HepG2 (cell line): ENCODE data around the gene RTP3. TPM values are rescaled to one million over a fixed set of nuclear protein-coding genes. Genes with fewer than 3 reads are reported as not detected.
A peak's percentile ranks its signal among the peaks of the same experiment; 100 is the strongest.

ENCODE experiments used
- ATF7 ChIP-seq, 2 experiments: fragments of 450-650 bp in 1 of 2; sonication (generic) in 1 of 2; formaldehyde crosslinking in 1 of 2; IDR thresholded peaks; 2 replicates each; pipeline versions ENCODE4 v1.4.0 to v1.6.1; 2016 to 2020; ENCODE audit warnings: antibody characterized with exemption in 1 of 2, mild to moderate bottlenecking in 1 of 2, missing genetic modification reagents in 1 of 2
- E2F1 ChIP-seq: sonication (generic); formaldehyde crosslinking; IDR thresholded peaks from 2 replicates; pipeline ENCODE4 v1.5.0; 2020; ENCODE audit warnings: missing genetic modification reagents
- ESRRA ChIP-seq: sonication (generic); formaldehyde crosslinking; IDR thresholded peaks from 2 replicates; pipeline ENCODE4 v1.5.1; 2020; ENCODE audit warnings: mild to moderate bottlenecking, low read depth, missing genetic modification reagents
- EZH2 ChIP-seq: conservative IDR thresholded peaks from 2 replicates; pipeline ENCODE4 v1.6.1; 2012; ENCODE audit warnings: mild to moderate bottlenecking, low read depth, low read length, moderate library complexity
- HMG20B ChIP-seq: conservative IDR thresholded peaks from 2 replicates; pipeline ENCODE4 v1.6.1; 2016; ENCODE audit warnings: missing genetic modification reagents, missing compliant biosample characterization
- IKZF4 ChIP-seq: sonication (generic); formaldehyde crosslinking; IDR thresholded peaks from 2 replicates; pipeline ENCODE4 v1.5.1; 2020; ENCODE audit warnings: borderline replicate concordance, mild to moderate bottlenecking, low read depth, missing genetic modification reagents; ENCODE audit errors: not compliant biosample characterization
- JUND ChIP-seq: sonication (generic); formaldehyde crosslinking; IDR thresholded peaks from 2 replicates; pipeline ENCODE4 v1.8.0; 2022; ENCODE audit warnings: mild to moderate bottlenecking, missing genetic modification reagents
- POLR2AphosphoS5 ChIP-seq: IDR thresholded peaks from 2 replicates; pipeline ENCODE4 v1.6.1; 2012; ENCODE audit warnings: low read depth, low read length
- SETDB1 ChIP-seq: sonication (generic); formaldehyde crosslinking; IDR thresholded peaks from 2 replicates; pipeline ENCODE4 v1.5.1; 2020; ENCODE audit warnings: missing genetic modification reagents, mild to moderate bottlenecking, borderline replicate concordance
- SRSF1 ChIP-seq: fragments of 200-400 bp; formaldehyde crosslinking; optimal IDR thresholded peaks from 2 replicates; pipeline ENCODE3; 2017; ENCODE audit warnings: mild to moderate bottlenecking, low read depth, low read length, moderate library complexity
- TBP ChIP-seq: sonication (generic); formaldehyde crosslinking; IDR thresholded peaks from 2 replicates; pipeline ENCODE4 v1.5.0; 2020; ENCODE audit warnings: missing genetic modification reagents
- TFDP2 ChIP-seq: sonication (generic); formaldehyde crosslinking; IDR thresholded peaks from 2 replicates; pipeline ENCODE4 v1.4.0; 2020; ENCODE audit warnings: missing genetic modification reagents
- ZBTB33 ChIP-seq: sonication (generic); formaldehyde crosslinking; IDR thresholded peaks from 2 replicates; pipeline ENCODE4 v1.4.0; 2020; ENCODE audit warnings: missing genetic modification reagents
- ZBTB7B ChIP-seq: sonication (generic); formaldehyde crosslinking; IDR thresholded peaks from 2 replicates; pipeline ENCODE4 v1.4.0; 2020; ENCODE audit warnings: missing genetic modification reagents
- ZC3H13 ChIP-seq: sonication (generic); formaldehyde crosslinking; IDR thresholded peaks from 2 replicates; pipeline ENCODE4 v1.8.1; 2023; ENCODE audit warnings: mild to moderate bottlenecking, missing genetic modification reagents, moderate library complexity
- ZNF10 ChIP-seq: sonication (generic); formaldehyde crosslinking; IDR thresholded peaks from 2 replicates; pipeline ENCODE4 v1.4.0; 2020; ENCODE audit warnings: mild to moderate bottlenecking, low read depth, missing genetic modification reagents, borderline replicate concordance
- ZNF180 ChIP-seq: sonication (generic); formaldehyde crosslinking; IDR thresholded peaks from 2 replicates; pipeline ENCODE4 v1.4.0; 2020; ENCODE audit warnings: low read depth, missing genetic modification reagents, borderline replicate concordance
- ZNF275 ChIP-seq: sonication (generic); formaldehyde crosslinking; IDR thresholded peaks from 2 replicates; pipeline ENCODE4 v1.8.0; 2022; ENCODE audit warnings: missing genetic modification reagents, mild to moderate bottlenecking, inconsistent platforms, borderline replicate concordance
- ZNF292 ChIP-seq: sonication (generic); formaldehyde crosslinking; IDR thresholded peaks from 2 replicates; pipeline ENCODE4 v1.8.1; 2022; ENCODE audit warnings: mild to moderate bottlenecking, low read depth, missing genetic modification reagents, borderline replicate concordance
- ZSCAN22 ChIP-seq: sonication (generic); formaldehyde crosslinking; IDR thresholded peaks from 2 replicates; pipeline ENCODE4 v1.4.0; 2020; ENCODE audit warnings: mild to moderate bottlenecking, missing genetic modification reagents
- polyA plus RNA-seq, 8 experiments: library from polyadenylated mRNA; depleted of rRNA in 3 of 8; stranded (reverse) in 7 of 8; unstranded in 1 of 8; fragments of >200 nt; fragmentation: Illumina TruSeq in 4 of 8; extraction: Trizol in 4 of 8; gene quantifications; 2 replicates each; pipeline versions ENCODE4 v1.2.1 to v1.2.3, GENCODE V29; 2011 to 2016; ENCODE audit warnings: low read depth in 4 of 8, missing spikeins in 1 of 8, mixed read lengths in 1 of 8; ENCODE audit not compliant: insufficient read depth in 1 of 8
- total RNA-seq, 5 experiments: library from RNA; depleted of rRNA; stranded (reverse); fragments of >200 nt; fragmentation: Illumina TruSeq; extraction: Trizol; gene quantifications; 2 replicates each; pipeline ENCODE4 v1.2.3, GENCODE V29; 2016; ENCODE audit warnings: low read depth in 1 of 5
- TF ChIP-seq, protein P1 (sequence below): sonication (generic); formaldehyde crosslinking; conservative IDR thresholded peaks from 2 replicates; pipeline ENCODE4 v1.4.0; 2020; ENCODE audit warnings: missing genetic modification reagents

The RTP3 gene
- total and polyA plus RNA-seq, 2 of the 13 experiments (the other 11 are each of a cell fraction or from before 2014, with no cell fraction given), result 0.09 TPM; not detected in 1

DNA sequence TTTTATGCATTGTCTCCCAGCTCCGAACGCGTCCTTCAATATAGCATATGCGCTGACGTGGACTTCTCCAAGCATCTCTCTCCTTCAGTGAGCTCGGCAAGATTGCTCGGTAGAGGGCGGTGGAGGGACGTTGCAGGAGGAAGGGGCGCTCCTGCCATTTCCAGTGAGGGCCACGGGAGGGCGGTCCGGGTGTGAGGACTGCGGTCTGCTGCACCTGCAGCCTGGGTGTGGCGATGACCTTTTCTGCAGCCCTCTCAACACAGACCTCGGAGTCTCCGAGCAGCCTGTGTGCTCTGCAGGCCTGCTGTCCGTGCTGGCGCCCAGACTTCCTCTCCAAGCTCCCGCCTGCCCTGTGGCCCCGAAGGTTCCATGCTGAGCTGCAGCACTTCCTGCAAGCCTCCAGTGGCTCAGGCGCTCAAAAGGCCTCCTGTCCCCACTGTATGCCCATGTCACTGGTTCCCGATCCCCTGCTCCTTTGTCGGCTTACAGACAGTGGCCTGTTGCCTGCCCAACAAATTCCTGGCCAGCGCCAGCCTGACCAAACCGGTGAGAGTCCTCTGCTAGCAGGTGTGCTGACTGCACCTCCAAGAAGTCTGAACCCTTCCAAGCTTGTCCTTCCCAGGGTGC, 8.9 kb upstream of the RTP3 start (continued):
- TF ChIP-seq ZBTB33 (peak; percentile 75), POLR2AphosphoS5 (no peak), ZNF275 (CRISPR knock-in tag) (no peak; the same call in 1 of the 2 replicates), SETDB1 (no peak), ZNF10 (CRISPR knock-in tag) (no peak), ZNF292 (CRISPR knock-in tag) (no peak), EZH2 (no peak), ZNF180 (CRISPR knock-in tag) (no peak), ESRRA (CRISPR knock-in tag) (0 out of 2 replicates have a peak, but pooled peaks have one; percentile 36), E2F1 (CRISPR knock-in tag) (no peak), TBP (no peak), HMG20B (CRISPR knock-in tag) (no peak), SRSF1 (no peak), ATF7 (IDR thresholded peaks at IDR 0.05) (no peak), ATF7 (CRISPR knock-in tag; IDR thresholded peaks at IDR 0.05) (no peak), ZSCAN22 (no peak), ZC3H13 (no peak; the same call in 1 of the 2 replicates), ZBTB7B (CRISPR knock-in tag) (no peak), IKZF4 (CRISPR knock-in tag) (no peak), JUND (CRISPR knock-in tag) (no peak), TFDP2 (CRISPR knock-in tag) (0 out of 2 replicates have a peak, but pooled peaks have one; percentile 20)
- TF ChIP-seq, protein P1, sequence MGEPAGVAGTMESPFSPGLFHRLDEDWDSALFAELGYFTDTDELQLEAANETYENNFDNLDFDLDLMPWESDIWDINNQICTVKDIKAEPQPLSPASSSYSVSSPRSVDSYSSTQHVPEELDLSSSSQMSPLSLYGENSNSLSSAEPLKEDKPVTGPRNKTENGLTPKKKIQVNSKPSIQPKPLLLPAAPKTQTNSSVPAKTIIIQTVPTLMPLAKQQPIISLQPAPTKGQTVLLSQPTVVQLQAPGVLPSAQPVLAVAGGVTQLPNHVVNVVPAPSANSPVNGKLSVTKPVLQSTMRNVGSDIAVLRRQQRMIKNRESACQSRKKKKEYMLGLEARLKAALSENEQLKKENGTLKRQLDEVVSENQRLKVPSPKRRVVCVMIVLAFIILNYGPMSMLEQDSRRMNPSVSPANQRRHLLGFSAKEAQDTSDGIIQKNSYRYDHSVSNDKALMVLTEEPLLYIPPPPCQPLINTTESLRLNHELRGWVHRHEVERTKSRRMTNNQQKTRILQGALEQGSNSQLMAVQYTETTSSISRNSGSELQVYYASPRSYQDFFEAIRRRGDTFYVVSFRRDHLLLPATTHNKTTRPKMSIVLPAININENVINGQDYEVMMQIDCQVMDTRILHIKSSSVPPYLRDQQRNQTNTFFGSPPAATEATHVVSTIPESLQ (CRISPR knock-in tag), result no peak
